LNCAP (cell line): ENCODE results near the gene PABPN1.

Experiments
- CTCF ChIP-seq: fragments of 450-650 bp; IDR thresholded peaks from 2 replicates; pipeline ENCODE4 v1.5.1; 2017; ENCODE audit warnings: mild to moderate bottlenecking

The PABPN1 gene

GRCh38 chr14:23299211-23299957, 21.9 kb upstream of the PABPN1 start:
- TF ChIP-seq CTCF, result peak; percentile 44; the same call in 1 of the 2 replicates

- TF ChIP-seq CTCF, result 0 out of 2 replicates have a peak, but pooled peaks have one; percentile 7
Measured at GRCh38 chr14:23299986-23300686, 21.1 kb upstream of the PABPN1 start.

GRCh38 chr14:23300687-23301223, 20.5 kb upstream of the PABPN1 start:
- TF ChIP-seq CTCF, result no peak

GRCh38 chr14:23301288-23301968, 19.8 kb upstream of the PABPN1 start:
- peak; percentile 95 for TF ChIP-seq CTCF

GRCh38 chr14:23301969-23302289, 19.3 kb upstream of the PABPN1 start:
- no peak for TF ChIP-seq CTCF

GRCh38 chr14:23302290-23303225, 18.7 kb upstream of the PABPN1 start, which contains the start of gene PPP1R3E:
TSS of gene PPP1R3E (minus strand) at chr14:23302859. CDS start at chr14:23302576, 283 bp downstream.
- TF ChIP-seq CTCF, result no peak
